ENCODE results near the gene GATA1.

GATA1 gene

GRCh38 chrX:48824066-48824465 lies 37.7 kb downstream of the GATA1 start (continued):
- TF ChIP-seq ESRRG (CRISPR knock-in tag; IDR thresholded peaks at IDR 0.05) (no peak), GLIS3 (CRISPR knock-in tag; IDR thresholded peaks at IDR 0.05) (no peak)

GRCh38 chrX:48826135-48826875 lies 39.9 kb downstream of the GATA1 start, which contains the start of gene ERAS:
Gene ERAS, plus strand, starts transcription at chrX:48826513. Its CDS starts 2,611 bp downstream, at chrX:48829124.
- ATAC-seq: no peak
- no peak for TF ChIP-seq SNAI2 (CRISPR knock-in tag; IDR thresholded peaks at IDR 0.05)
- TF ChIP-seq ARNTL (CRISPR knock-in tag; IDR thresholded peaks at IDR 0.05; ENCODE audit: borderline replicate concordance, low read depth): no peak
- TF ChIP-seq ZFP30 (CRISPR knock-in tag; IDR thresholded peaks at IDR 0.05): no peak
- no peak for TF ChIP-seq TCF4 (CRISPR knock-in tag; IDR thresholded peaks at IDR 0.05; ENCODE audit: borderline replicate concordance)
- TF ChIP-seq PATZ1 (CRISPR knock-in tag; IDR thresholded peaks at IDR 0.05; ENCODE audit: borderline replicate concordance): no peak
- no peak for TF ChIP-seq POU6F1 (CRISPR knock-in tag; IDR thresholded peaks at IDR 0.05; ENCODE audit: borderline replicate concordance, low read depth)
- TF ChIP-seq PPARA (CRISPR knock-in tag; IDR thresholded peaks at IDR 0.05; ENCODE audit: borderline replicate concordance): no peak
- TF ChIP-seq, protein P1, sequence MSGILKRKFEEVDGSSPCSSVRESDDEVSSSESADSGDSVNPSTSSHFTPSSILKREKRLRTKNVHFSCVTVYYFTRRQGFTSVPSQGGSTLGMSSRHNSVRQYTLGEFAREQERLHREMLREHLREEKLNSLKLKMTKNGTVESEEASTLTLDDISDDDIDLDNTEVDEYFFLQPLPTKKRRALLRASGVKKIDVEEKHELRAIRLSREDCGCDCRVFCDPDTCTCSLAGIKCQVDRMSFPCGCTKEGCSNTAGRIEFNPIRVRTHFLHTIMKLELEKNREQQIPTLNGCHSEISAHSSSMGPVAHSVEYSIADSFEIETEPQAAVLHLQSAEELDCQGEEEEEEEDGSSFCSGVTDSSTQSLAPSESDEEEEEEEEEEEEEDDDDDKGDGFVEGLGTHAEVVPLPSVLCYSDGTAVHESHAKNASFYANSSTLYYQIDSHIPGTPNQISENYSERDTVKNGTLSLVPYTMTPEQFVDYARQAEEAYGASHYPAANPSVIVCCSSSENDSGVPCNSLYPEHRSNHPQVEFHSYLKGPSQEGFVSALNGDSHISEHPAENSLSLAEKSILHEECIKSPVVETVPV (CRISPR knock-in tag; IDR thresholded peaks at IDR 0.05): no peak
- no peak for TF ChIP-seq ZNF70 (CRISPR knock-in tag; IDR thresholded peaks at IDR 0.05)
- TF ChIP-seq ISL1 (CRISPR knock-in tag; IDR thresholded peaks at IDR 0.05): no peak
- no peak for TF ChIP-seq ESRRG (CRISPR knock-in tag; IDR thresholded peaks at IDR 0.05)
- TF ChIP-seq GLIS3 (CRISPR knock-in tag; IDR thresholded peaks at IDR 0.05): no peak
- no peak for TF ChIP-seq RARB (CRISPR knock-in tag; IDR thresholded peaks at IDR 0.05)
- no peak for TF ChIP-seq ZNF8 (CRISPR knock-in tag; IDR thresholded peaks at IDR 0.05)
- TF ChIP-seq BACH2 (CRISPR knock-in tag; IDR thresholded peaks at IDR 0.05; ENCODE audit: borderline replicate concordance): no peak
- TF ChIP-seq OSR1 (CRISPR knock-in tag; IDR thresholded peaks at IDR 0.05): no peak
- TF ChIP-seq TOX (CRISPR knock-in tag; IDR thresholded peaks at IDR 0.05; ENCODE audit: borderline replicate concordance): no peak
- TF ChIP-seq ZNF565 (CRISPR knock-in tag; conservative IDR thresholded peaks at IDR 0.05; ENCODE audit: low read depth): no peak

DNA sequence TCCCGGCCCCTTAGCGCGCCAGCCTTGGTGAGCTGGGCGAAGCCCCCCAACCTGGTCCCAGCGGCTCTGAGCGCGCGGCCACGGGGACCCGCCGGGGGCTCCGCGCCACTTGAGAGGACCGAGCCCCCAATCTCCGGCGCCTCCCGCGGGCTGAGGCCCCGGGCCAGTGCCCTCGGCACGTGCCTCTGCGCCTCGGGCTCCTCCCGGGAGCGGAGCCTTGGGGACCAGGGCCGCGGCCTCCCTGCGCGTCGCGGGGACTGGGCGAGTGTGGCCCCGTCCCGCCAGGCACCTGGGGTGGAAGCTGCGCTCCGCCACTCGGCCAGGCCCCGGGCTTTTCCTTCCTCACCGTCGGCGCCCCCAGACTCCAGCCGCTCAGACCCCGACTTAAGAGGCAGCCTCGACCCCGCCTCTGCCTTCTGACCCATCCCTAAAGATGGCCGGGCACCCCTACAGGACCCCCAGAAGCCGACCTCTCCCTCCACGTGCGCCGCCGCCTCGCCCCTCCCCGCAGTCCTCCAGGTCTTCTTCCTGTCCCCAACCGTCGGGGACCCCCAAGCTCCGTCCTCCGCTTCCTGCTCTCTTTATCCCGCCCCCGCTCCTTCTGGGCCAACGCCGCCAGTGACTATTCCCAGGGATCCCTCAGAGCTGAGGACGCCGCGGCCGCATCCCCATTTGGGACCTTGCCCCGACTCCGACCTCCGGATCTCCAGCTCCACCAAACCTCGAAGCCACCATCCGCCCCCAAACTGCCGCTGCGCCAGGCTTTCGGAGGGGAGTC lies 40.7 kb downstream of the GATA1 start:
- ATAC-seq: no peak
- TF ChIP-seq ARNTL (CRISPR knock-in tag; IDR thresholded peaks at IDR 0.05; ENCODE audit: borderline replicate concordance, low read depth) (no peak), ESRRG (CRISPR knock-in tag; IDR thresholded peaks at IDR 0.05) (no peak), ZC3H10 (CRISPR knock-in tag; IDR thresholded peaks at IDR 0.05) (no peak), SNAI2 (CRISPR knock-in tag; IDR thresholded peaks at IDR 0.05) (no peak), CREB5 (CRISPR knock-in tag; IDR thresholded peaks at IDR 0.05; ENCODE audit: low read depth) (no peak), PPARA (CRISPR knock-in tag; IDR thresholded peaks at IDR 0.05; ENCODE audit: borderline replicate concordance) (no peak), OSR1 (CRISPR knock-in tag; IDR thresholded peaks at IDR 0.05) (no peak), ISL1 (CRISPR knock-in tag; IDR thresholded peaks at IDR 0.05) (no peak), TCF4 (CRISPR knock-in tag; IDR thresholded peaks at IDR 0.05; ENCODE audit: borderline replicate concordance) (no peak), ZNF565 (CRISPR knock-in tag; conservative IDR thresholded peaks at IDR 0.05; ENCODE audit: low read depth) (no peak), ZNF8 (CRISPR knock-in tag; IDR thresholded peaks at IDR 0.05) (no peak), PATZ1 (CRISPR knock-in tag; IDR thresholded peaks at IDR 0.05; ENCODE audit: borderline replicate concordance) (no peak), RARB (CRISPR knock-in tag; IDR thresholded peaks at IDR 0.05) (no peak), GLIS3 (CRISPR knock-in tag; IDR thresholded peaks at IDR 0.05) (no peak), ZNF70 (CRISPR knock-in tag; IDR thresholded peaks at IDR 0.05) (no peak)
- TF ChIP-seq, protein P2, sequence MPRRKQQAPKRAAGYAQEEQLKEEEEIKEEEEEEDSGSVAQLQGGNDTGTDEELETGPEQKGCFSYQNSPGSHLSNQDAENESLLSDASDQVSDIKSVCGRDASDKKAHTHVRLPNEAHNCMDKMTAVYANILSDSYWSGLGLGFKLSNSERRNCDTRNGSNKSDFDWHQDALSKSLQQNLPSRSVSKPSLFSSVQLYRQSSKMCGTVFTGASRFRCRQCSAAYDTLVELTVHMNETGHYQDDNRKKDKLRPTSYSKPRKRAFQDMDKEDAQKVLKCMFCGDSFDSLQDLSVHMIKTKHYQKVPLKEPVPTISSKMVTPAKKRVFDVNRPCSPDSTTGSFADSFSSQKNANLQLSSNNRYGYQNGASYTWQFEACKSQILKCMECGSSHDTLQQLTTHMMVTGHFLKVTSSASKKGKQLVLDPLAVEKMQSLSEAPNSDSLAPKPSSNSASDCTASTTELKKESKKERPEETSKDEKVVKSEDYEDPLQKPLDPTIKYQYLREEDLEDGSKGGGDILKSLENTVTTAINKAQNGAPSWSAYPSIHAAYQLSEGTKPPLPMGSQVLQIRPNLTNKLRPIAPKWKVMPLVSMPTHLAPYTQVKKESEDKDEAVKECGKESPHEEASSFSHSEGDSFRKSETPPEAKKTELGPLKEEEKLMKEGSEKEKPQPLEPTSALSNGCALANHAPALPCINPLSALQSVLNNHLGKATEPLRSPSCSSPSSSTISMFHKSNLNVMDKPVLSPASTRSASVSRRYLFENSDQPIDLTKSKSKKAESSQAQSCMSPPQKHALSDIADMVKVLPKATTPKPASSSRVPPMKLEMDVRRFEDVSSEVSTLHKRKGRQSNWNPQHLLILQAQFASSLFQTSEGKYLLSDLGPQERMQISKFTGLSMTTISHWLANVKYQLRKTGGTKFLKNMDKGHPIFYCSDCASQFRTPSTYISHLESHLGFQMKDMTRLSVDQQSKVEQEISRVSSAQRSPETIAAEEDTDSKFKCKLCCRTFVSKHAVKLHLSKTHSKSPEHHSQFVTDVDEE (CRISPR knock-in tag; IDR thresholded peaks at IDR 0.05): no peak

Measured in SK-N-SH treated with all-trans-retinoic acid at 6 μM for 48 hours (cell line).